OCI-M2 (cell line): ENCODE data around the gene KIRREL3.

Source experiments
- DNase-seq: peaks from one replicate; lab custom pipeline; 2025; ENCODE audit not compliant: unreplicated experiment; lab: John Stamatoyannopoulos, UW

KIRREL3 gene

GRCh38 chr11:126415128-126415527 lies 585.4 kb downstream of the KIRREL3 start:
- DNase-seq, result no peak

DNA sequence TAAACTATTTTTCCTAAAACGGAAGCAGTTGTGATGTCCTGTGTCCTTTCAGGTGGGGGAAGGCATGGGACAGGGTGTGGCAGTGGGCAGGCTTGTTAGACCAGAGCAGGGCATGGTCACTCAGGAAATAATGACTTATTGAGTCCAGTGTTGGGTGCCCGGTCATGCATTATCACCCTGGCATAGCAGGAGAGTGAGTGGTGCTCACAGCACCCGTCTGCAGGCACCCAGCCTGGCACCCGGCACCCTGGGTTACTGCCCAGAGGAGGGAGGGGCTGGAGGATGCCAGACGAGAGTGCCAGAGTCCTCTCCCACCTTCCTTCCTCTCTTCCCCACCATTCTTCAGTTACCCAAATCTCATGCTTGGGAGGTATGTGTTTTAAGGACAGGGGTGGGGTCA lies 586.0 kb downstream of the KIRREL3 start:
- DNase-seq, result no peak

GRCh38 chr11:126413843-126414405 lies 586.6 kb downstream of the KIRREL3 start:
- no peak for DNase-seq

- no peak for DNase-seq
Observed at GRCh38 chr11:126413426-126413825, 587.1 kb downstream of the KIRREL3 start.

DNA sequence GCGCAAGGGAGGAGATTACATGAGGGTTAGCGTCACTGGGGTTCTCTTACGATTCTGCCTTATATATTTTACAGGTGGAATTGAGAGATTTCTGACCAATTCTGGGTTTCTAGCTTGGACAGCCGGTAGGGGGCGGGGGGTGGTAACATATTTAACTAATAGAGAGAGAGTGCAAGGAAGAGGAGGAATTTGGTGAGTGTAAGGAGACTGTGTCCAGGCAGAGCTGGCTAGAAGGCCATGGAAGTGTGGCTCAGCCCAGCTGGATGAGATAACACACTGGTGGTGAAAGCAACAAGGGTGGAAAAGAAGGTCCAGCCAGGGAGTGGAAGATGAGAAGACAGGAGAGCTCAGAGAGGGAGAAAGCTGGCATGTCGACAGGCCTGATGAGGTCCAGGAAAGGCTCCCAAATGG lies 588.6 kb downstream of the KIRREL3 start:
- DNase-seq, result no peak

DNA sequence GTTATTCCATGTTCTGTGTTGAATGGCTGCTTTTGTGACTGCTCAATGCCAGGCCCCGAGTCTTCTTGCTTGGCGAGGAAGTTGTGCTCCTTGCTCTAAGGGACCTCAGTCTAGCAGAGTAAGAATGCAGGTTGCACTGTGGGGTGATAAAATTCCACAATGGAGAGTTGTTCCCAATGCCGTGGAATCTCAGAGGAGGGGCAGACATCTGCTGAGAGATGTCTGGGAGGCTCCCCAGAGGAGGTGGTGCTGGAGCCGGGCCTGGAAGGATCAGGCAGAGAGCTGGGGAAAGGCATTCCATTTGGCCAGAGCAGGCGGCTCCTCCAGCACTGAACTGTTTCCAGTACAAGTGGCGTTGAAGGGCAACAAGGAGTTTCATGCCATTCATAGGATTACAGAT lies 589.9 kb downstream of the KIRREL3 start:
- DNase-seq, result no peak

GRCh38 chr11:126409620-126409985 lies 591.0 kb downstream of the KIRREL3 start:
- DNase-seq, result no peak

GRCh38 chr11:126408901-126409619 lies 591.5 kb downstream of the KIRREL3 start:
- DNase-seq, result no peak

DNA sequence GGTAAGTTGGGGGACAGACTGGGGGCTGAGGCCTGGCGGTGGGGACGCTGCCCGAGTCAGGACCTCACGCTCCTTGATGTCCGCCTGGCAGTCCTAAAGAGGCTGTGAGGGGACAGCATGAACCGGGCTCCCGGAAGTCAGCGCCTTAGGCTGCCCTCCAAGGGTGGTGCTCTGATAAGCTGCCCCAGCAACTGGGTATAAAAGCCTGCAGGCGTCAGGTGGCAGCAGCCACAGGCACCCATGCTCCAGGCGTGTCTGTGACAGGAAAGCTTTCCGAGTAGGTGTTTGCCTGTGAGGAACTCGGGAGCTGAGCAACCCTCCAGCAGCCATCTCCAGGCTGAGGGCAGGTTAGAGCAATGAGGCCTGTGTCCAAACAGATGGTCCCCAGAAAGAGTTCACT lies 592.1 kb downstream of the KIRREL3 start:
- DNase-seq, result no peak

DNA sequence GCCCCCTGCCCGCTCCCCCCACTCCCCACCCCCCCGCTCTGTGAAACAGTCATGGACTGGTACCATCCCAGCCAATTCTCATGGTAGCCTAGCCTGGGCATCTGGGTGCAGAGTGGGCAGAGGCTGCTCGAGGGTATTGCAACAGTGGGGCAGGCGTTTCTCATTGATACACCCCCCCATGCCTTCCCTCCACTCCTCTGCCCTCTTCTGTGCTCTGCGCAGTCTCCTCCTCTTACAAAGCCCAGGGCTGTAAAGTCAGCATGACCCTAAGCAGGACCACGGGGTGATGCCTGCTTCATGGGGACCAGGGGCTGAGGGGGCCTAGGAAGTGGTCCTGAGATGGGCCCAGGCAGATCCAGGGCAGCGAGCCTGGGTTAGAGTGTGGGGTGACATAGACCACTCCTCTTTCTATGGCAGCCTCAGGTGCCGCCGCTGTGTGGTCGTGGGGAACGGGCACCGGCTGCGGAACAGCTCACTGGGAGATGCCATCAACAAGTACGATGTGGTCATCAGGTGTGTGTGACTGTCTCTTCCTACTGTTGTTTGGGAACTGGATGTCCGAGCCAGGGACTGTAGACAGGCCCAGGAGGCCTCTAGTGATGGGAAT lies 592.8 kb downstream of the KIRREL3 start:
- no peak for DNase-seq

GRCh38 chr11:126407101-126407521 lies 593.5 kb downstream of the KIRREL3 start:
- no peak for DNase-seq

- no peak for DNase-seq
Observed at GRCh38 chr11:126406368-126406767, 594.2 kb downstream of the KIRREL3 start.

- DNase-seq, result no peak
Observed at GRCh38 chr11:126405906-126406305, 594.7 kb downstream of the KIRREL3 start.

- no peak for DNase-seq
Observed at GRCh38 chr11:126405374-126405773, 595.2 kb downstream of the KIRREL3 start.

GRCh38 chr11:126404367-126404766 lies 596.2 kb downstream of the KIRREL3 start:
- DNase-seq, result no peak

GRCh38 chr11:126403658-126404057 lies 596.9 kb downstream of the KIRREL3 start:
- DNase-seq, result no peak

GRCh38 chr11:126403022-126403581 lies 597.5 kb downstream of the KIRREL3 start:
- no peak for DNase-seq

GRCh38 chr11:126400479-126400878 lies 600.1 kb downstream of the KIRREL3 start:
- DNase-seq, result no peak

DNA sequence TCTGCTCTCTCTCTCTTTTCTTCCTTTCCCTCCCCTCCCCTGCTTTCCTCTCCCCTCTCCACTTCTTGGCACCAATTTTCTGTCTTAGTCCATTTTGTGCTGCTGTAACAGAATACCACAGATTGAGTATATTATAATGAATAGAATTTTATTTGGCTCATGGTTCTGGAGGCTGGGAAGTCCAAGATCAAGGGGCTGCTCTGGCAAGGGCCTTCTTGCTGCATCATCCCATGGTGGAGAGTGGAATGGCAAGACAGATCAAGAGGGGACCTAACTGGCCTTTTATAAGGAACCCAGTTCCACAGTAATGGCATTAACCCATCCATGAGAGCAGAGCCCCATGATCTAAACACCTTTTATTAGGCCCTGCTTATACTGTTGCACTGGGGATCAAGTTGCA lies 600.6 kb downstream of the KIRREL3 start:
- no peak for DNase-seq

DNA sequence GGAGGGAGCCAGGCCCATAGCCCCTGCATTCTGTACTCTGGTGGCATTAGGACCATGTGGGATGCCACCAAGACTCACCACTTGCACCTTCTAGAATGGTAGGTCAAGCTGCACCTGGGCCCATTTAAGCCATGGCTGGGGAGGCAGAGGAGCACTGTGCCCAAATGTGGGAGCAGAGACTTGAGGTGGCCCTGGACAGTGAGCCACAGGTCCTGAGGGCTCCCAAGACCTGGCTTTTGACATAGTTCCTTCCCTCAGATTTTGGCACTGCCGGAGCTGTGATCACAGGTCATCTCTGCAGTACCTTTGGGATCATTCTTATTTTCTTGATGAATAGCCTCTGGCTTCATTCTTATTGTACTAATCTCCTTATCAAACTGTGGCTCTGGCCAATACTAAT lies 601.8 kb downstream of the KIRREL3 start:
- DNase-seq, result no peak

GRCh38 chr11:126398296-126398695 lies 602.3 kb downstream of the KIRREL3 start:
- DNase-seq, result no peak

DNA sequence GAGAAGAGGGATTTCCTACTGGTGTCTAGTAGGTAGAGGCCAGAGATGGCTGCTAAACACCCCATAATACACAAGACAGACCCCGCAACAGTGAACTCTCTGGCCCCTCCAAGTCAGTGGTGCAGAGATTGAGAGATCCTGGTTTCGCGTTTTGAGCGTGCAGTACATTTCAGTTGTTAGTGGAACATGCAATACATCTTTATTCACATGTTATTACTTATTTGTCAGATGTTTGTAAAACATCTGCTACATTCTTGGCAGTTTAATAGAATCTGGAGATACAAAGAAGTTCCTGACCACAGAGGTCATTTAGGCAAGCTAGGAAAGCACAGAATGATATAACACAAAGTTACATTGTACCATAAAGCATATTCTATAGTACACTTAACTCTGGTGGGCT lies 603.6 kb downstream of the KIRREL3 start:
- no peak for DNase-seq
